Tibial nerve (tissue), 4 donors: ENCODE data around the gene MYBBP1A.

Experiments
- EP300 ChIP-seq, 2 donors: sonication (generic); formaldehyde crosslinking; IDR thresholded peaks; one replicate each; pipeline ENCODE4 v1.6.1; 2017; ENCODE audit warnings: antibody characterized with exemption in 2 of 2, mild to moderate bottlenecking in 1 of 2
- POLR2A ChIP-seq, 2 donors: fragments of 450-650 bp; IDR thresholded peaks; one replicate each; pipeline ENCODE4 v1.6.1; 2017; ENCODE audit warnings: antibody characterized with exemption in 2 of 2, mild to moderate bottlenecking in 2 of 2, moderate library complexity in 2 of 2
- TF ChIP-seq, protein P1 (sequence below), 5 experiments: fragments of 200-600 bp in 3 of 5; fragments of 450-650 bp in 2 of 5; sonication (generic) in 3 of 5; IDR thresholded peaks; one replicate each; pipeline ENCODE4 v1.5.1; 2016 to 2019; ENCODE audit warnings: antibody characterized with exemption in 5 of 5, mild to moderate bottlenecking in 3 of 5, moderate library complexity in 2 of 5

DNA sequence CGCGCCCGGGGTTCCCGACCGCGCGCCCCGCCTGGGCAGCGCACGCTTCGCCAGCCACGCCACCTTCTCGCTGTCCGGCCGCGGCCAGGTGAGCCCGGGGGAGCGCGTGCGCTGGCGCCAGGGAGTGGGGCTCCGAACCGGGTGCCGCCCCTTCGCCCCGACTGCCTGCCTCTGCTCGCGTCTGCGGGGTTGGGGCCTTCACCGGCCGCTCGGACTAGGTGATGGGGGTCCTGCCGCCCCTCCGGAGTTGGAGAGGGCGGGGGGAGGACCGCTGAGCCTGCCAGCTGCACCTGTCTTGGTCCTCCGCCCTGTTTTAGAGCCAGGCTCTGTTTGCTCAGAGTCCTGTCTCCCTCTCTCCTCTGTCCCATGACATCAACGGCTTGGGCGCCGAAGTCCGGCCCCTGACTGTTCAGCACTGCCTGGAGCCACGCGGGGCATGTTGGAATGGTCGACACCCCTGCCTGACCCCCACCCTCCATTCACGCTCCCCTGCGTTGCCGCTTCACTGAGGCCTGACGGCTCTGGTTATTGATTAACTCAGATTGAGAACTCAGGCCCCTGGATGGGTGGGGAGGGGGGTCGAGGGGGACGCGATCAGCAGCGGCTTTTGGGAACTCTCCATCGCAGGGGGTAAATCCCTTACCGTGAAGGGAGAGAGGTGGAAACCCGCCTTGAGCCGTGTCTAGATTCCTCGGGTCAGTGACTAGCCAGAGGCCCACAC, 29.9 kb upstream of the MYBBP1A start:
- TF ChIP-seq, protein P1, sequence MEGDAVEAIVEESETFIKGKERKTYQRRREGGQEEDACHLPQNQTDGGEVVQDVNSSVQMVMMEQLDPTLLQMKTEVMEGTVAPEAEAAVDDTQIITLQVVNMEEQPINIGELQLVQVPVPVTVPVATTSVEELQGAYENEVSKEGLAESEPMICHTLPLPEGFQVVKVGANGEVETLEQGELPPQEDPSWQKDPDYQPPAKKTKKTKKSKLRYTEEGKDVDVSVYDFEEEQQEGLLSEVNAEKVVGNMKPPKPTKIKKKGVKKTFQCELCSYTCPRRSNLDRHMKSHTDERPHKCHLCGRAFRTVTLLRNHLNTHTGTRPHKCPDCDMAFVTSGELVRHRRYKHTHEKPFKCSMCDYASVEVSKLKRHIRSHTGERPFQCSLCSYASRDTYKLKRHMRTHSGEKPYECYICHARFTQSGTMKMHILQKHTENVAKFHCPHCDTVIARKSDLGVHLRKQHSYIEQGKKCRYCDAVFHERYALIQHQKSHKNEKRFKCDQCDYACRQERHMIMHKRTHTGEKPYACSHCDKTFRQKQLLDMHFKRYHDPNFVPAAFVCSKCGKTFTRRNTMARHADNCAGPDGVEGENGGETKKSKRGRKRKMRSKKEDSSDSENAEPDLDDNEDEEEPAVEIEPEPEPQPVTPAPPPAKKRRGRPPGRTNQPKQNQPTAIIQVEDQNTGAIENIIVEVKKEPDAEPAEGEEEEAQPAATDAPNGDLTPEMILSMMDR (IDR thresholded peaks at IDR 0.05): no peak
- TF ChIP-seq POLR2A (IDR thresholded peaks at IDR 0.05) (no peak), EP300 (IDR thresholded peaks at IDR 0.05) (no peak)
